Neuronal stem cell (in vitro differentiated cells): ENCODE measurements around the gene TM2D3.

Experiments
- DNase-seq: peaks from one replicate; pipeline ENCODE4 v3.0.0-alpha.2; 2013; ENCODE audit warnings: low spot score
- H2AFZ ChIP-seq: one replicate; pipeline ENCODE4 v1.6.1; 2013; ENCODE audit warnings: mild to moderate bottlenecking, low read length, inconsistent platforms
- H2AK5ac ChIP-seq: 2 replicates; pipeline ENCODE4 v1.6.1; 2013; ENCODE audit warnings: low read depth, mild to moderate bottlenecking, inconsistent platforms, low read length, moderate library complexity, mixed read lengths
- H2BK120ac ChIP-seq: 2 replicates; pipeline ENCODE4 v1.6.1; 2013; ENCODE audit warnings: low read depth, mild to moderate bottlenecking, inconsistent platforms, low read length, moderate library complexity, mixed read lengths
- H2BK12ac ChIP-seq: one replicate; pipeline ENCODE4 v1.6.1; 2013; ENCODE audit warnings: low read length, inconsistent platforms
- H2BK15ac ChIP-seq: 2 replicates; pipeline ENCODE4 v1.6.1; 2013; ENCODE audit warnings: mild to moderate bottlenecking, low read length, inconsistent platforms, mixed read lengths
- H2BK5ac ChIP-seq: one replicate; pipeline ENCODE4 v1.6.1; 2013; ENCODE audit warnings: inconsistent platforms, mild to moderate bottlenecking, low read length, moderate library complexity
- H3K14ac ChIP-seq: one replicate; pipeline ENCODE4 v1.6.1; 2013; ENCODE audit warnings: low read length, inconsistent platforms
- H3K18ac ChIP-seq: 2 replicates; pipeline ENCODE4 v1.6.1; 2013; ENCODE audit warnings: low read length, inconsistent platforms
- H3K23ac ChIP-seq: 2 replicates; pipeline ENCODE4 v1.6.1; 2013; ENCODE audit warnings: low read depth, mild to moderate bottlenecking, mixed read lengths, low read length, inconsistent platforms; ENCODE audit not compliant: poor library complexity
- H3K27ac ChIP-seq: replicated peaks from 3 replicates; pipeline ENCODE4 v1.5.1; 2013; ENCODE audit warnings: low read length, inconsistent platforms
- H3K27me3 ChIP-seq, 3 experiments: 2 replicates each; pipeline ENCODE4 v1.6.1; 2013; ENCODE audit warnings: low read length in 3 of 3, mild to moderate bottlenecking in 2 of 3, inconsistent platforms in 1 of 3, low read depth in 1 of 3, mixed read lengths in 1 of 3, moderate library complexity in 1 of 3; ENCODE audit not compliant: control insufficient read depth in 3 of 3, insufficient read depth in 3 of 3
- H3K36me3 ChIP-seq, 2 donors: replicated peaks in 1 of 2; 2 replicates each; pipeline ENCODE4 v1.6.1; 2013; ENCODE audit warnings: low read length in 2 of 2; ENCODE audit not compliant: control insufficient read depth in 2 of 2, insufficient read depth in 2 of 2
- H3K4ac ChIP-seq: 2 replicates; pipeline ENCODE4 v1.6.1; 2013; ENCODE audit warnings: inconsistent platforms, mild to moderate bottlenecking, low read length, moderate library complexity
- H3K4me1 ChIP-seq, 2 donors: 1 replicate in 1 of 2; 2 replicates in 1 of 2; pipeline ENCODE4 v1.6.1; 2013; ENCODE audit warnings: low read length in 2 of 2, low read depth in 1 of 2; ENCODE audit not compliant: control insufficient read depth in 2 of 2, insufficient read depth in 1 of 2
- H3K4me2 ChIP-seq: one replicate; pipeline ENCODE4 v1.6.1; 2013; ENCODE audit warnings: mild to moderate bottlenecking, low read length, inconsistent platforms; ENCODE audit not compliant: insufficient read depth, poor library complexity, severe bottlenecking
- H3K4me3 ChIP-seq, 2 donors: 2 replicates each; pipeline ENCODE4 v1.5.1; 2013; ENCODE audit warnings: low read length in 2 of 2, mild to moderate bottlenecking in 2 of 2, inconsistent platforms in 1 of 2, moderate library complexity in 1 of 2
- H3K79me1 ChIP-seq: one replicate; pipeline ENCODE4 v1.6.1; 2013; ENCODE audit warnings: low read depth, mild to moderate bottlenecking, inconsistent platforms, low read length, moderate library complexity
- H3K9ac ChIP-seq: one replicate; pipeline ENCODE4 v1.6.1; 2013; ENCODE audit warnings: mild to moderate bottlenecking, low read depth, low read length, inconsistent platforms; ENCODE audit not compliant: poor library complexity
- H3K9me3 ChIP-seq, 2 donors: replicated peaks in 1 of 2; 2 replicates each; pipeline versions ENCODE3 to v1.6.1; 2013; ENCODE audit warnings: low read length in 2 of 2, mild to moderate bottlenecking in 2 of 2, inconsistent platforms in 1 of 2, low read depth in 1 of 2, mixed read lengths in 1 of 2, moderate library complexity in 1 of 2; ENCODE audit not compliant: control insufficient read depth in 2 of 2, insufficient read depth in 1 of 2
- H4K8ac ChIP-seq: one replicate; pipeline ENCODE4 v1.6.1; 2013; ENCODE audit warnings: low read depth, mild to moderate bottlenecking, inconsistent platforms, low read length, moderate library complexity
- H4K91ac ChIP-seq: one replicate; pipeline ENCODE4 v1.6.1; 2013; ENCODE audit warnings: low read length, low read depth, mild to moderate bottlenecking, inconsistent platforms; ENCODE audit not compliant: poor library complexity
- WGBS, 2 donors: extraction: QIAGEN DNeasy Blood & Tissue Kit; methylation state at CpG; one replicate each; pipeline ENCODE4 v1.1.7; 2013; ENCODE audit warnings: missing lambda C conversion rate in 2 of 2, mixed read lengths in 1 of 2; ENCODE audit not compliant: insufficient read length in 2 of 2, insufficient replicate concordance in 1 of 2; ENCODE audit errors: extremely low coverage in 2 of 2; 5-methylcytosine and 5-hydroxymethylcytosine counted together

TM2D3 gene

DNA sequence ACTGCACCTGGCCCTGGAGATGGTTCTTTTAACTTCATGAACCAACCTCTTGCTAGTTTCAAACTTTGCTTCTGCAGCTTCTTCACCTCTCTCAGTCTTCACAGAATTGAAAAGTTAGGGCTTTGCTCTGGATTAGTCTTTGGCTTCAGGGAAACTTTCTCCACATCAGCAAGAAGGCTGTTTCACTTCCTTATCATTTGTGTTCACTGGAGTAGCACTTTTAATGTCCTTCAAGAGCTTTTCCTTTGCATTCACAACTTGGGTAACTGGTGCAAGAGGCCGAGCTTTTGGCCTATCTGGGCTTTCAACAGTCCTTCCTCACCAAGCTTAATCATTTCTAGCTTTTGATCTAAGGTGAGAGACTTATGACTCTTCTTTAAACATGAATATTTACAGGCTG is 15.7 kb upstream of the TM2D3 start:
- no peaks in the 10 kb centered on the region for H3K4me1 ChIP-seq
- H3K36me3 ChIP-seq, result peaks cover 3 to 39% of the 10 kb centered on the region in 2 donors
- DNase-seq, result no peak
- no peak overlapping the region for H4K8ac ChIP-seq
- WGBS, 2 donors, result no CpG with 5 or more reads among the region's 1 CpG
- H3K79me1 ChIP-seq, result no peaks in the 10 kb centered on the region
- H3K27ac ChIP-seq, result no peak overlapping the region
- no peak overlapping the region for H3K4me3 ChIP-seq
- H2BK15ac ChIP-seq, result no peak overlapping the region
- H3K14ac ChIP-seq, result no peak overlapping the region
- H3K9me3 ChIP-seq, result peaks cover 2 to 9% of the 10 kb centered on the region in 2 donors
- no peak overlapping the region for H3K4ac ChIP-seq
- no peak overlapping the region for H3K18ac ChIP-seq
- H4K91ac ChIP-seq, result no peak overlapping the region
- no peaks in the 10 kb centered on the region for H3K27me3 ChIP-seq
- H3K4me2 ChIP-seq, result no peak overlapping the region
- no peak overlapping the region for H2BK12ac ChIP-seq
- no peak overlapping the region for H2AFZ ChIP-seq
- H2BK120ac ChIP-seq, result no peak overlapping the region
- H2AK5ac ChIP-seq, result no peak overlapping the region
- no peak overlapping the region for H3K23ac ChIP-seq
- H3K9ac ChIP-seq, result no peak overlapping the region
- H2BK5ac ChIP-seq, result no peak overlapping the region

DNA sequence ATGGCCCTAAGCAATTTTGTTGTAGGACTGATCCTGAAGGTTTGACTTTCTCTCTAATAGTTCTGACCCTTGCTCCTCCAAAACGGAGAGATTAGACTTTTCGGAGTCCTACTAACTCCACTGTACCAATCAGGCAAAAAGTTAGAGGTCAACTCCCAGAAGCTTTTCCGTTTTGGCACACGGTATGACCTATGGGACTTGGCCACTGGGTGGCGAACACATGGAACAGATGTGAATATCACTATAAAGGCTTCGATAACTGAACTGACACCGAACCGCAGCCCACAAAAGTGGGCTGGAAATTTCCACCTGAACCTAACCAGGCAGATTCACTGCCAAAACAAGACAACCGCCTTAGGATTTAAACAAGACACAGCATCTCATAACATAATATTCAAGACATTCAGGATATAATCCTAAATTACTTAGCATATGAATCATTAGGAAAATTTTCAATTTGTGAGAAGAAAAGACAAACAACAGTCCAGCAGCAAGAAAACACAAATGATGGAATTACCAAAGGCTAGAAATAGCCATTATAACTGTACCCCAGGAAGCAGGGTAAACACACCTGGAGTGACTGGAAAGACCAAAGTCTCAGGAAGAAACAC is 12.2 kb upstream of the TM2D3 start:
- WGBS, 2 donors, result no CpG with 5 or more reads among the region's 9 CpGs

DNA sequence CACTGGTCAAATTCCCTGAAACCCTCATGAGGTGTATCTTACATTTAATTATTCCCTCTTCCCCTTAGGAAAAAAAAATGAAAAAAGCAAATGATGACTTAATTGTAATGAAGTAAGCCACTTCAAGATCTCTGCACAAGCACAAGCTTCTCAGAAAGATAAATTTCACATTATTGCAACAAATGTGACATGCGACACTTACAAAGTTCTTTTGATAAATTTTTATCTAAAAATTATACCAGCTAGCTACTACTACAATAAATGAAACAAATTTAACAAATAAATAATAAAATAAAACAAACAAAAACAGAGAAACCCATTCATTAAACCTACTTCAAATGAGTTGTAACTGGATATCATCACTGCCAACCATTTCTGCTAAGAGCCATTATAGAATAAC is 10.0 kb upstream of the TM2D3 start:
- H3K23ac ChIP-seq, result no peak overlapping the region
- H3K9ac ChIP-seq, result no peak overlapping the region
- no peak overlapping the region for H2BK120ac ChIP-seq
- no peak overlapping the region for H3K4ac ChIP-seq
- no peaks in the 10 kb centered on the region for H3K27me3 ChIP-seq
- H3K9me3 ChIP-seq, result peaks cover 0 to 7% of the 10 kb centered on the region in 2 donors
- H2BK5ac ChIP-seq, result no peak overlapping the region
- whole genome bisulfite sequencing, 2 donors, result no CpG with 5 or more reads among the region's 1 CpG
- no peaks in the 10 kb centered on the region for H3K79me1 ChIP-seq
- DNase-seq, result no peak
- H2BK12ac ChIP-seq, result no peak overlapping the region
- H2AK5ac ChIP-seq, result no peak overlapping the region
- H4K91ac ChIP-seq, result no peak overlapping the region
- H3K14ac ChIP-seq, result no peak overlapping the region
- no peak overlapping the region for H3K18ac ChIP-seq
- H3K36me3 ChIP-seq, result peaks cover 0 to 5% of the 10 kb centered on the region in 2 donors
- no peak overlapping the region for H3K27ac ChIP-seq
- H3K4me1 ChIP-seq, result no peaks in the 10 kb centered on the region
- H3K4me3 ChIP-seq, result no peak overlapping the region
- no peak overlapping the region for H2BK15ac ChIP-seq
- no peak overlapping the region for H4K8ac ChIP-seq
- no peak overlapping the region for H3K4me2 ChIP-seq
- no peak overlapping the region for H2AFZ ChIP-seq

More for the DNA sequence above, 12.2 kb upstream of the TM2D3 start:
- Histone ChIP-seq H4K91ac (no peak overlapping the region), H3K79me1 (no peaks in the 10 kb centered on the region), H2AK5ac (no peak overlapping the region), H3K9ac (no peak overlapping the region), H3K4ac (no peak overlapping the region), H4K8ac (no peak overlapping the region), H2BK5ac (no peak overlapping the region), H3K36me3 (peaks cover 0 to 13% of the 10 kb centered on the region in 2 donors), H3K14ac (no peak overlapping the region), H3K4me3 (no peak overlapping the region), H3K4me2 (no peak overlapping the region), H3K23ac (no peak overlapping the region), H2BK15ac (no peak overlapping the region), H2BK120ac (no peak overlapping the region), H2BK12ac (no peak overlapping the region), H3K27me3 (no peaks in the 10 kb centered on the region), H3K9me3 (peaks cover 0 to 9% of the 10 kb centered on the region in 2 donors), H2AFZ (no peak overlapping the region), H3K27ac (no peak overlapping the region), H3K4me1 (no peaks in the 10 kb centered on the region), H3K18ac (no peak overlapping the region)
- DNase-seq, result no peak

DNA sequence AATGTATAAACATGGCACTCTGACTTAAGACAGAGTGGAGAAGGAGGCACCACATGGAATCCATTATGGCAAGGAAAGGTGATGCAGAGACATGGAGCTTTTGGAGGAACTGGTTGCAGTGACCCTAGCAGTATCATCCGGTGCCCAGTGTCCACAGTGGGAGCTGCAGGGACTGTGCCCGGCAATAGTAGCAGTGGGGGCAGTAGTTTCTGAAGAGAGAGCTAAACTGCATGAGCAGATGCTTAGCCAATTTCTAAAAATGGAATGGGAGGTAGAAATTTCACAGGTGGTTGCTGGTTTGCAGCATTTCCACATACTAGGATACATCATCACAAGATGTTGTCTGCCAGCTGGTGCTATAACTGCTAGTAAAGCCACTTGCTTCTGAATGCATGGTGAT is 7.8 kb upstream of the TM2D3 start:
- H2BK15ac ChIP-seq, result no peak overlapping the region
- H3K4me3 ChIP-seq, result no peak overlapping the region
- H2BK5ac ChIP-seq, result no peak overlapping the region
- no peak overlapping the region for H3K27ac ChIP-seq
- no peak overlapping the region for H3K4ac ChIP-seq
- peaks cover 2 to 5% of the 10 kb centered on the region in 2 donors for H3K36me3 ChIP-seq
- no peak overlapping the region for H3K9ac ChIP-seq
- H3K27me3 ChIP-seq, result no peaks in the 10 kb centered on the region
- no CpG with 5 or more reads among the region's 2 CpGs for WGBS, 2 donors
- no peak overlapping the region for H4K91ac ChIP-seq
- H3K4me1 ChIP-seq, result no peaks in the 10 kb centered on the region
- H2AFZ ChIP-seq, result no peak overlapping the region
- no peak overlapping the region for H2BK12ac ChIP-seq
- H3K18ac ChIP-seq, result no peak overlapping the region
- no peak overlapping the region for H3K14ac ChIP-seq
- no peaks in the 10 kb centered on the region for H3K79me1 ChIP-seq
- no peak overlapping the region for H3K23ac ChIP-seq
- no peak overlapping the region for H2AK5ac ChIP-seq
- DNase-seq, result no peak
- H4K8ac ChIP-seq, result no peak overlapping the region
- H2BK120ac ChIP-seq, result no peak overlapping the region
- no peak overlapping the region for H3K4me2 ChIP-seq
- H3K9me3 ChIP-seq, result no peaks in the 10 kb centered on the region
